ENCODE data around the gene CTPS2. TPM values are rescaled to one million over a fixed set of nuclear protein-coding genes. Genes with fewer than 3 reads are reported as not detected.

CTPS2 gene
- total RNA-seq, 1 experiment from 2014 or later = 3.8 TPM

GRCh38 chrX:16567681-16568080 is 144.8 kb downstream of the CTPS2 start:
- Histone ChIP-seq H3K27ac (ENCODE audit: low read length) (no peak overlapping the region), H3K9me3 (ENCODE audit: control insufficient read depth, insufficient read depth, low read depth, low read length) (no peaks in the 10 kb centered on the region), H3K4me1 (ENCODE audit: control insufficient read depth, insufficient read depth, low read length) (no peaks in the 10 kb centered on the region), H3K36me3 (ENCODE audit: control insufficient read depth, insufficient read depth, low read length) (no peaks in the 10 kb centered on the region), H3K4me3 (ENCODE audit: low read depth in 2 of 2, low read length in 2 of 2) (no peak overlapping the region), H3K27me3 (ENCODE audit: control insufficient read depth, insufficient read depth, low read length) (no peaks in the 10 kb centered on the region)
- intact Hi-C loops (cut with micrococcal nuclease; ENCODE audit: unreplicated experiment) (no loop called here), in situ Hi-C loops (cut with HindIII; ENCODE audit: low pct_unique_long_range_greater_than_20kb, low sequenced_read_pairs) (no loop called here)
- ChIA-PET CTCF (no interaction called here), POLR2A (no interaction called here)
- no peak for ATAC-seq
- DNase-seq (ENCODE audit: low read depth, low spot score) = no peak
- TF ChIP-seq SIN3A (IDR thresholded peaks at IDR 0.05; ENCODE audit: borderline replicate concordance, insufficient read depth, low read depth, low read length) (no peak), TCF7L2 (IDR thresholded peaks at IDR 0.05; ENCODE audit: low read depth, low read length) (no peak), POLR2AphosphoS5 (IDR thresholded peaks at IDR 0.05; ENCODE audit: low read depth, low read length) (no peak), REST (IDR thresholded peaks at IDR 0.05; ENCODE audit: insufficient read depth in 1 of 2, low read depth in 2 of 2, low read length in 1 of 2) (no peak)
- BruUV-seq (replicated peaks) = no TSS peak

GRCh38 chrX:16566571-16566970 is 145.9 kb downstream of the CTPS2 start:
- CTCF ChIA-PET = no interaction called here
- intact Hi-C loops (cut with micrococcal nuclease; ENCODE audit: unreplicated experiment) = no loop called here
- POLR2A ChIA-PET = no interaction called here
- Histone ChIP-seq H3K9me3 (ENCODE audit: control insufficient read depth, insufficient read depth, low read depth, low read length) (no peaks in the 10 kb centered on the region), H3K27ac (ENCODE audit: low read length) (no peak overlapping the region), H3K4me1 (ENCODE audit: control insufficient read depth, insufficient read depth, low read length) (no peaks in the 10 kb centered on the region), H3K27me3 (ENCODE audit: control insufficient read depth, insufficient read depth, low read length) (no peaks in the 10 kb centered on the region), H3K36me3 (ENCODE audit: control insufficient read depth, insufficient read depth, low read length) (no peaks in the 10 kb centered on the region), H3K4me3 (ENCODE audit: low read depth in 2 of 2, low read length in 2 of 2) (no peak overlapping the region)
- ATAC-seq (no peak), DNase-seq (ENCODE audit: low read depth, low spot score) (no peak)
- 0 out of 2 replicates have a peak, but pooled peaks have one; percentile 20 for TF ChIP-seq TCF7L2 (IDR thresholded peaks at IDR 0.05; ENCODE audit: low read depth, low read length)
- no peak for TF ChIP-seq CTCF (IDR thresholded peaks at IDR 0.05)
- TF ChIP-seq SIN3A (IDR thresholded peaks at IDR 0.05; ENCODE audit: borderline replicate concordance, insufficient read depth, low read depth, low read length) = no peak
- no TSS peak for BruUV-seq (replicated peaks)
- in situ Hi-C loops (cut with HindIII; ENCODE audit: low pct_unique_long_range_greater_than_20kb, low sequenced_read_pairs) = no loop called here

- intact Hi-C loops (cut with micrococcal nuclease; ENCODE audit: unreplicated experiment) = no loop called here
- H3K4me1 ChIP-seq (ENCODE audit: control insufficient read depth, insufficient read depth, low read length) = no peaks in the 10 kb centered on the region
- ChIA-PET CTCF (no interaction called here), POLR2A (no interaction called here)
- BruUV-seq (replicated peaks) = no TSS peak
- TF ChIP-seq SIN3A (IDR thresholded peaks at IDR 0.05; ENCODE audit: borderline replicate concordance, insufficient read depth, low read depth, low read length) (no peak), REST (IDR thresholded peaks at IDR 0.05; ENCODE audit: insufficient read depth in 1 of 2, low read depth in 2 of 2, low read length in 1 of 2) (no peak), CTCF (IDR thresholded peaks at IDR 0.05) (no peak), POLR2AphosphoS5 (IDR thresholded peaks at IDR 0.05; ENCODE audit: low read depth, low read length) (no peak), TCF7L2 (IDR thresholded peaks at IDR 0.05; ENCODE audit: low read depth, low read length) (no peak)
- no peaks in the 10 kb centered on the region for H3K9me3 ChIP-seq (ENCODE audit: control insufficient read depth, insufficient read depth, low read depth, low read length)
- no peak overlapping the region for H3K4me3 ChIP-seq (ENCODE audit: low read depth in 2 of 2, low read length in 2 of 2)
- DNase-seq (ENCODE audit: low read depth, low spot score) = no peak
- ATAC-seq = no peak
- H3K27ac ChIP-seq (ENCODE audit: low read length) = no peak overlapping the region
- in situ Hi-C loops (cut with HindIII; ENCODE audit: low pct_unique_long_range_greater_than_20kb, low sequenced_read_pairs) = no loop called here
- H3K36me3 ChIP-seq (ENCODE audit: control insufficient read depth, insufficient read depth, low read length) = no peaks in the 10 kb centered on the region
- no peaks in the 10 kb centered on the region for H3K27me3 ChIP-seq (ENCODE audit: control insufficient read depth, insufficient read depth, low read length)
Measured at GRCh38 chrX:16560173-16560572, 152.3 kb downstream of the CTPS2 start.

Measured in Panc1 (cell line).